ENCODE results near the gene TBC1D5. TPM values are rescaled to one million over a fixed set of nuclear protein-coding genes. Genes with fewer than 3 reads are reported as not detected.

The TBC1D5 gene
- total and polyA plus RNA-seq, 12 donors: 6.4 to 108 (median 70.7) TPM

DNA sequence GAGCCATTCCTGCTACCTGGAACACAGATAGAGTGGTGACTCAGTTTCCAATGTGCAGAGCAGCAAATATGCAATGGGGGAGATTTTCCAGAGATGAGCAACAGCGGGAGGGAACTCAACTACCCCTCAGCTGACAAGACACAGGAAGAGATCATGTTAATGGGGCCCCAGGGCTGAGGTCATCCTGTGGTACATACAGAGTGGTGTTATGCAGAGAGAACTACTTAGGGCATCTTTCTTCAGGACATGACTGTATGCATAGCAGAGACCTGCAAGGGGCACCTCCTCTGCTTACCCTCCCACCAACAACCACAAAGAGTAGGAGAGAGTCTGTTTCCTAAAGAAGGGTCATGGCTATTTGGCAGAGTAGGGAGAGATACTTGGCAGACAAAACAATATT is 6.8 kb upstream of the TBC1D5 start:
- no peaks in the 10 kb centered on the region for H3K36me3 ChIP-seq (replicated peaks in 1 of 2)
- no peak overlapping the region for H3K27ac ChIP-seq
- peaks cover 0 to 10% of the 10 kb centered on the region in 2 donors for H3K4me1 ChIP-seq (replicated peaks in 1 of 2)
- 46 to 65% (median 50%) methylated on average over 1 of the region's 1 CpG; no CpG with 5 or more reads in 1 of the 4 donors for WGBS, 4 donors
- TF ChIP-seq CTCF (IDR thresholded peaks at IDR 0.05): no peak
- no peak for TF ChIP-seq POLR2A (IDR thresholded peaks at IDR 0.05)
- peak overlapping the region in 2 of 4 donors; percentile 0 to 62 for H3K4me3 ChIP-seq
- no peaks in the 10 kb centered on the region for H3K9me3 ChIP-seq (replicated peaks in 1 of 3)
- no peak for DNase-seq
- H3K27me3 ChIP-seq: no peaks in the 10 kb centered on the region
- intact Hi-C loops (cut with DNase I): no loop called here

- Histone ChIP-seq H3K4me1 (replicated peaks in 1 of 2) (peaks cover 4 to 16% of the 10 kb centered on the region in 2 donors), H3K27ac (no peak overlapping the region), H3K36me3 (replicated peaks in 1 of 2) (no peaks in the 10 kb centered on the region), H3K27me3 (no peaks in the 10 kb centered on the region), H3K4me3 (no peak overlapping the region), H3K9me3 (replicated peaks in 1 of 3) (no peaks in the 10 kb centered on the region)
- DNase-seq: no peak
- 66 to 84% (median 84%) methylated on average over 6 of the region's 6 CpGs for WGBS, 4 donors
- no peak for TF ChIP-seq CTCF (IDR thresholded peaks at IDR 0.05)
- no peak for TF ChIP-seq POLR2A (IDR thresholded peaks at IDR 0.05)
- intact Hi-C loops (cut with DNase I): no loop called here
Observed at GRCh38 chr3:17747890-17748247, 5.4 kb upstream of the TBC1D5 start.

- Histone ChIP-seq H3K36me3 (replicated peaks in 1 of 2) (no peaks in the 10 kb centered on the region), H3K27me3 (no peaks in the 10 kb centered on the region), H3K4me1 (replicated peaks in 1 of 2) (peaks cover 4 to 17% of the 10 kb centered on the region in 2 donors), H3K4me3 (no peak overlapping the region), H3K9me3 (replicated peaks in 1 of 3) (no peaks in the 10 kb centered on the region), H3K27ac (no peak overlapping the region)
- no peak for DNase-seq
- WGBS, 4 donors: 80 to 87% (median 83%) methylated on average over 6 of the region's 6 CpGs
- intact Hi-C loops (cut with DNase I): no loop called here
- TF ChIP-seq CTCF (IDR thresholded peaks at IDR 0.05) (no peak), POLR2A (IDR thresholded peaks at IDR 0.05) (no peak)
Observed at GRCh38 chr3:17747174-17747889, 4.9 kb upstream of the TBC1D5 start.

GRCh38 chr3:17745894-17746293 is 3.5 kb upstream of the TBC1D5 start:
- Histone ChIP-seq H3K36me3 (replicated peaks in 1 of 2) (no peaks in the 10 kb centered on the region), H3K4me3 (no peak overlapping the region), H3K4me1 (replicated peaks in 1 of 2) (peaks cover 10 to 22% of the 10 kb centered on the region in 2 donors), H3K9me3 (replicated peaks in 1 of 3) (no peaks in the 10 kb centered on the region), H3K27me3 (no peaks in the 10 kb centered on the region), H3K27ac (no peak overlapping the region)
- intact Hi-C loops (cut with DNase I): no loop called here
- TF ChIP-seq CTCF (IDR thresholded peaks at IDR 0.05): no peak
- TF ChIP-seq POLR2A (IDR thresholded peaks at IDR 0.05): no peak
- 41 to 79% (median 58%) methylated on average over 2 of the region's 2 CpGs for WGBS, 4 donors
- DNase-seq: no peak
